ENCODE results near the gene MATCAP1.

The MATCAP1 gene

GRCh38 chr16:67200491-67200890 is 16.7 kb upstream of the MATCAP1 start:
- no peaks in the 10 kb centered on the region for H3K27me3 ChIP-seq (ENCODE audit: control insufficient read depth, low read length)
- no peaks in the 10 kb centered on the region for H3K9me2 ChIP-seq (replicated peaks; ENCODE audit: control insufficient read depth, low read length)
- H3K4me1 ChIP-seq (ENCODE audit: control insufficient read depth, low read length) = no peaks in the 10 kb centered on the region
- no peak overlapping the region for H3K27ac ChIP-seq (ENCODE audit: low read depth, low read length)
- H3K79me2 ChIP-seq (ENCODE audit: control insufficient read depth, low read length) = peaks cover 4% of the 10 kb centered on the region; the same call in 1 of the 2 replicates
- H3F3A ChIP-seq (ENCODE audit: control insufficient read depth, insufficient read depth) = no peaks in the 10 kb centered on the region; the same call in 1 of the 2 replicates
- no peak for TF ChIP-seq CTCF (IDR thresholded peaks at IDR 0.05; ENCODE audit: low read depth, low read length, poor library complexity, severe bottlenecking)
- TF ChIP-seq EZH2phosphoT487 (IDR thresholded peaks at IDR 0.05; ENCODE audit: borderline replicate concordance, low read length) = no peak
- H3K9me3 ChIP-seq (ENCODE audit: control insufficient read depth, insufficient read depth, low read length) = no peaks in the 10 kb centered on the region
- H4K20me1 ChIP-seq (ENCODE audit: control insufficient read depth, insufficient read depth, low read depth, low read length) = peaks cover 3% of the 10 kb centered on the region; the same call in 1 of the 2 replicates
- no peak overlapping the region for H3K4me3 ChIP-seq (ENCODE audit: low read length)
- H3K4me2 ChIP-seq (ENCODE audit: low read length) = no peak overlapping the region
- peaks cover 78% of the 10 kb centered on the region for H3K36me3 ChIP-seq (ENCODE audit: control insufficient read depth, low read length)

- H3K4me3 ChIP-seq (ENCODE audit: low read length) = no peak overlapping the region
- H3K79me2 ChIP-seq (ENCODE audit: control insufficient read depth, low read length) = peaks cover 6% of the 10 kb centered on the region
- TF ChIP-seq CTCF (IDR thresholded peaks at IDR 0.05; ENCODE audit: low read depth, low read length, poor library complexity, severe bottlenecking) = peak; percentile 9
- no peak for TF ChIP-seq EZH2phosphoT487 (IDR thresholded peaks at IDR 0.05; ENCODE audit: borderline replicate concordance, low read length)
- no peaks in the 10 kb centered on the region for H3K9me2 ChIP-seq (replicated peaks; ENCODE audit: control insufficient read depth, low read length)
- no peaks in the 10 kb centered on the region for H3K9me3 ChIP-seq (ENCODE audit: control insufficient read depth, insufficient read depth, low read length)
- no peak overlapping the region for H3K27ac ChIP-seq (ENCODE audit: low read depth, low read length)
- no peaks in the 10 kb centered on the region for H3K27me3 ChIP-seq (ENCODE audit: control insufficient read depth, low read length)
- H3K4me2 ChIP-seq (ENCODE audit: low read length) = no peak overlapping the region
- peaks cover 85% of the 10 kb centered on the region for H3K36me3 ChIP-seq (ENCODE audit: control insufficient read depth, low read length)
- no peaks in the 10 kb centered on the region for H3K4me1 ChIP-seq (ENCODE audit: control insufficient read depth, low read length)
- H4K20me1 ChIP-seq (ENCODE audit: control insufficient read depth, insufficient read depth, low read depth, low read length) = peaks cover 3% of the 10 kb centered on the region; the same call in 1 of the 2 replicates
- H3F3A ChIP-seq (ENCODE audit: control insufficient read depth, insufficient read depth) = no peaks in the 10 kb centered on the region; the same call in 1 of the 2 replicates
Measured at GRCh38 chr16:67199808-67200198, 16.0 kb upstream of the MATCAP1 start.

GRCh38 chr16:67199011-67199807 is 15.4 kb upstream of the MATCAP1 start, which contains the start of gene ELMO3:
ELMO3 (plus strand) TSS chr16:67199131; CDS start chr16:67199327, 196 bp downstream.
- no peak for TF ChIP-seq EZH2phosphoT487 (IDR thresholded peaks at IDR 0.05; ENCODE audit: borderline replicate concordance, low read length)
- no peak for TF ChIP-seq CTCF (IDR thresholded peaks at IDR 0.05; ENCODE audit: low read depth, low read length, poor library complexity, severe bottlenecking)
- no peaks in the 10 kb centered on the region for H3K4me1 ChIP-seq (ENCODE audit: control insufficient read depth, low read length)
- no peaks in the 10 kb centered on the region for H3K27me3 ChIP-seq (ENCODE audit: control insufficient read depth, low read length)
- no peak within 1 kb of the TSS for H3K27ac ChIP-seq (ENCODE audit: low read depth, low read length)
- H3K36me3 ChIP-seq (ENCODE audit: control insufficient read depth, low read length) = peaks cover 89% of the 10 kb centered on the region
- H3K79me2 ChIP-seq (ENCODE audit: control insufficient read depth, low read length) = peaks cover 12% of the 10 kb centered on the region
- H3K9me3 ChIP-seq (ENCODE audit: control insufficient read depth, insufficient read depth, low read length) = no peaks in the 10 kb centered on the region
- peaks cover 3% of the 10 kb centered on the region; the same call in 1 of the 2 replicates for H4K20me1 ChIP-seq (ENCODE audit: control insufficient read depth, insufficient read depth, low read depth, low read length)
- no peak within 1 kb of the TSS for H3K4me2 ChIP-seq (ENCODE audit: low read length)
- H3K9me2 ChIP-seq (replicated peaks; ENCODE audit: control insufficient read depth, low read length) = no peaks in the 10 kb centered on the region
- no peaks in the 10 kb centered on the region; the same call in 1 of the 2 replicates for H3F3A ChIP-seq (ENCODE audit: control insufficient read depth, insufficient read depth)
- no peak within 1 kb of the TSS for H3K4me3 ChIP-seq (ENCODE audit: low read length)
